Liver (tissue), 9 donors: ENCODE results near the gene BEGAIN. TPM values are rescaled to one million over a fixed set of nuclear protein-coding genes. Genes with fewer than 3 reads are reported as not detected.

ENCODE experiments used
- DNase-seq: peaks from one replicate; pipeline ENCODE4 v3.0.0-alpha.2; 2017; ENCODE audit warnings: low spot score
- H3K27ac ChIP-seq, 2 donors: one replicate each; pipeline ENCODE4 v1.7.0; 2013; ENCODE audit warnings: inconsistent platforms in 2 of 2, low read length in 2 of 2, control low read depth in 1 of 2, low read depth in 1 of 2, mild to moderate bottlenecking in 1 of 2
- H3K27me3 ChIP-seq, 4 donors: one replicate each; pipeline versions ENCODE4 v1.6.1 to v1.7.0; 2013; ENCODE audit warnings: low read length in 3 of 4, inconsistent platforms in 1 of 4, mild to moderate bottlenecking in 1 of 4, moderate library complexity in 1 of 4; ENCODE audit not compliant: control insufficient read depth in 4 of 4, insufficient read depth in 4 of 4
- H3K36me3 ChIP-seq, 4 donors: one replicate each; pipeline versions ENCODE4 v1.6.1 to v1.7.0; 2013; ENCODE audit warnings: low read length in 3 of 4, mild to moderate bottlenecking in 3 of 4, low read depth in 1 of 4, moderate library complexity in 1 of 4; ENCODE audit not compliant: control insufficient read depth in 4 of 4, insufficient read depth in 3 of 4
- H3K4me1 ChIP-seq, 4 donors: one replicate each; pipeline versions ENCODE4 v1.6.1 to v1.7.0; 2013; ENCODE audit warnings: low read length in 3 of 4, mild to moderate bottlenecking in 3 of 4, moderate library complexity in 1 of 4; ENCODE audit not compliant: control insufficient read depth in 4 of 4, insufficient read depth in 4 of 4
- H3K4me3 ChIP-seq, 3 donors: one replicate each; pipeline versions ENCODE4 v1.6.1 to v1.7.0; 2013; ENCODE audit warnings: low read length in 3 of 3, control low read depth in 1 of 3, low read depth in 1 of 3, mild to moderate bottlenecking in 1 of 3
- H3K9ac ChIP-seq, 2 donors: one replicate each; pipeline ENCODE4 v1.7.0; 2013; ENCODE audit warnings: low read length in 2 of 2, mild to moderate bottlenecking in 2 of 2, moderate library complexity in 2 of 2, control low read depth in 1 of 2, low read depth in 1 of 2
- H3K9me3 ChIP-seq, 4 donors: one replicate each; pipeline versions ENCODE4 v1.6.1 to v1.7.0; 2013; ENCODE audit warnings: low read length in 3 of 4; ENCODE audit not compliant: control insufficient read depth in 4 of 4
- CTCF ChIP-seq: fragments of 150-350 bp; IDR thresholded peaks from 2 replicates; pipeline ENCODE4 v1.5.1; 2017; ENCODE audit warnings: improper control_type of control experiment, low read depth, low read length; ENCODE audit not compliant: missing input control
- EGR1 ChIP-seq, 2 donors: IDR thresholded peaks; 2 replicates each; pipeline ENCODE4 v1.6.1; 2016 to 2018; ENCODE audit warnings: antibody characterized with exemption in 2 of 2, low read depth in 2 of 2
- FOXA1 ChIP-seq: IDR thresholded peaks from 2 replicates; pipeline ENCODE4 v1.6.1; 2016; ENCODE audit warnings: antibody characterized with exemption
- FOXA2 ChIP-seq: IDR thresholded peaks from 2 replicates; pipeline ENCODE4 v1.6.1; 2016; ENCODE audit warnings: antibody characterized with exemption
- GABPA ChIP-seq, 2 donors: IDR thresholded peaks in 1 of 2; conservative IDR thresholded peaks in 1 of 2; 2 replicates each; pipeline ENCODE4 v1.6.1; 2016; ENCODE audit warnings: antibody characterized with exemption in 2 of 2, mild to moderate bottlenecking in 1 of 2, moderate library complexity in 1 of 2
- HNF4A ChIP-seq, 2 donors: conservative IDR thresholded peaks; 2 replicates each; pipeline ENCODE4 v1.6.1; 2016; ENCODE audit warnings: antibody characterized with exemption in 2 of 2, mild to moderate bottlenecking in 2 of 2
- JUND ChIP-seq, 2 donors: IDR thresholded peaks; 2 replicates each; pipeline ENCODE4 v1.6.1; 2016; ENCODE audit warnings: antibody characterized with exemption in 2 of 2
- NR2F2 ChIP-seq: IDR thresholded peaks from 2 replicates; pipeline ENCODE4 v1.6.1; 2016; ENCODE audit warnings: antibody characterized with exemption
- RAD21 ChIP-seq, 2 donors: IDR thresholded peaks; 2 replicates each; pipeline ENCODE4 v1.6.1; 2016; ENCODE audit warnings: antibody characterized with exemption in 2 of 2, mild to moderate bottlenecking in 2 of 2
- RXRA ChIP-seq, 2 donors: IDR thresholded peaks; 2 replicates each; pipeline ENCODE4 v1.6.1; 2017 to 2018; ENCODE audit warnings: antibody characterized with exemption in 2 of 2, mild to moderate bottlenecking in 1 of 2
- SP1 ChIP-seq: IDR thresholded peaks from 2 replicates; pipeline ENCODE4 v1.6.1; 2018; ENCODE audit warnings: antibody characterized with exemption, mild to moderate bottlenecking
- TAF1 ChIP-seq: conservative IDR thresholded peaks from 2 replicates; pipeline ENCODE4 v1.6.1; 2016; ENCODE audit warnings: antibody characterized with exemption, mild to moderate bottlenecking
- YY1 ChIP-seq: IDR thresholded peaks from 2 replicates; pipeline ENCODE4 v1.6.1; 2016; ENCODE audit warnings: antibody characterized with exemption, mild to moderate bottlenecking
- ZBTB33 ChIP-seq: IDR thresholded peaks from 2 replicates; pipeline ENCODE4 v1.6.1; 2016; ENCODE audit warnings: antibody characterized with exemption
- WGBS: extraction: QIAGEN DNeasy Blood & Tissue Kit; methylation state at CpG from one replicate; pipeline ENCODE4 v1.1.7; 2013; 5-methylcytosine and 5-hydroxymethylcytosine counted together
- polyA plus RNA-seq, 2 donors: library from polyadenylated mRNA; stranded (reverse) in 1 of 2; unstranded in 1 of 2; fragments of 200-250 nt in 1 of 2; fragments of >200 nt in 1 of 2; fragmentation: Nextera tagmentation in 1 of 2; extraction: Ambion mirVana in 1 of 2; gene quantifications; one replicate each; pipeline versions ENCODE4 v1.2.1 to v1.2.3, GENCODE V29; 2013 to 2015
- total RNA-seq, 2 donors: library from RNA; depleted of rRNA; stranded (reverse); fragments of >200 nt; gene quantifications; one replicate each; pipeline ENCODE4 v1.2.3, GENCODE V29; 2014
- TF ChIP-seq, protein P1 (sequence below): IDR thresholded peaks from 2 replicates; pipeline ENCODE4 v1.6.1; 2016; ENCODE audit warnings: antibody characterized with exemption
- TF ChIP-seq, protein P2 (sequence below): IDR thresholded peaks from 2 replicates; pipeline ENCODE4 v1.6.1; 2016; ENCODE audit warnings: antibody characterized with exemption
- donor health status: healthy.
- donor health status: healthy.
- donor health status: healthy.
- donor health status: healthy.
- donor health status: healthy.

BEGAIN gene
- total and polyA plus RNA-seq, 4 donors = 0.11 to 1.9 (median 0.29) TPM

GRCh38 chr14:100503251-100503650 lies 84.0 kb downstream of the BEGAIN start:
- H3K36me3 ChIP-seq = no peaks in the 10 kb centered on the region
- no peaks in the 10 kb centered on the region for H3K27me3 ChIP-seq
- no peak for DNase-seq
- TF ChIP-seq EGR1 (IDR thresholded peaks at IDR 0.05; ENCODE audit: low read depth in 2 of 2) (no peak), ZBTB33 (no peak), SP1 (no peak), FOXA2 (no peak), TAF1 (no peak), GABPA (IDR thresholded peaks at IDR 0.05 in 1 of 2, conservative IDR thresholded peaks at IDR 0.05 in 1 of 2) (no peak), YY1 (no peak), HNF4A (conservative IDR thresholded peaks at IDR 0.05) (no peak), FOXA1 (no peak), NR2F2 (no peak), JUND (IDR thresholded peaks at IDR 0.05) (no peak), RAD21 (IDR thresholded peaks at IDR 0.05) (no peak)
- TF ChIP-seq, protein P1, sequence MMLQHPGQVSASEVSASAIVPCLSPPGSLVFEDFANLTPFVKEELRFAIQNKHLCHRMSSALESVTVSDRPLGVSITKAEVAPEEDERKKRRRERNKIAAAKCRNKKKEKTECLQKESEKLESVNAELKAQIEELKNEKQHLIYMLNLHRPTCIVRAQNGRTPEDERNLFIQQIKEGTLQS = no peak
- TF ChIP-seq, protein P2, sequence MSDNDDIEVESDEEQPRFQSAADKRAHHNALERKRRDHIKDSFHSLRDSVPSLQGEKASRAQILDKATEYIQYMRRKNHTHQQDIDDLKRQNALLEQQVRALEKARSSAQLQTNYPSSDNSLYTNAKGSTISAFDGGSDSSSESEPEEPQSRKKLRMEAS = no peak
- 95% methylated on average over 7 of the region's 7 CpGs for WGBS
- H3K4me3 ChIP-seq = no peak overlapping the region
- H3K27ac ChIP-seq = no peak overlapping the region
- H3K9ac ChIP-seq = no peak overlapping the region
- peaks cover 0 to 1% (median 0%) of the 10 kb centered on the region in 4 donors for H3K9me3 ChIP-seq
- H3K4me1 ChIP-seq = no peaks in the 10 kb centered on the region

DNA sequence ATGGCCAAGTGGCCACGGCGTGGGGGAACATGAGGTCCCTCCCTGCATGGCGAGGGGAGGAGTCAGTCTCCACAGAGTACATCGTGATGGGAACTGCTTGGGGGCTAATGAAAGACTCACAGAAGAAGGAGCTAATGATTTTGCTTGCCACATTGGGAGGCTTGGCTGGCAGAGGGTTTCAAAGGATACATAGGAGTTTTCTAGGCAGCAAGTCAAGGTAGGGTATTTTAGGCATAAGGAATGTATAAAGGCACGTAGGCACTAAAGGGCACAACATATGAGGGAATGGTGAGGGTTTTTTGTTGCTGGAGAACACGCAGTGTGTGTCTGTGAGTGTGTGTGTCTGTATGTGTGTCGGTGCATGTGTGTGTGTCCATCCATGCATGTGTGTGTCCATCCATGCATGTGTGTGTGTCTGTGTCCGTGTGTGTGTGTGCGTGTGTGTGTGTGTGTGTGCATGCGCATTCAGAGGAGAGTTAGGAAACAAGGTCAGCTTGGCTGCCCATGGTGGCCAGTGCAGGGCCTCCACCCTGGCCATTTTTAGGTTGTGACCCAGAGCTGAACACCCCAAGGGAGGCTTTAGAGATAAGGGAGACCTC lies 84.5 kb downstream of the BEGAIN start:
- no peak overlapping the region for H3K27ac ChIP-seq
- H3K4me1 ChIP-seq = no peaks in the 10 kb centered on the region
- TF ChIP-seq CTCF (no peak), SP1 (no peak), YY1 (no peak), RXRA (IDR thresholded peaks at IDR 0.05) (no peak), ZBTB33 (no peak), FOXA1 (no peak)
- TF ChIP-seq, protein P2 = no peak
- H3K27me3 ChIP-seq = no peaks in the 10 kb centered on the region
- H3K9me3 ChIP-seq = peaks cover 0 to 1% (median 0%) of the 10 kb centered on the region in 4 donors
- no peak for DNase-seq
- no peak overlapping the region for H3K9ac ChIP-seq
- WGBS = 93% methylated on average over 10 of the region's 10 CpGs
- no peaks in the 10 kb centered on the region for H3K36me3 ChIP-seq
- H3K4me3 ChIP-seq = no peak overlapping the region
